GM10248 (cell line): ENCODE data around the gene SEC24C.
"Not testable (repeated sequence)": the region's sequence is repeated elsewhere in the genome, so short reads cannot be mapped to it uniquely, and the experiment has no call there.

Source experiments
- CTCF ChIA-PET: fragments of 300-600 bp; sonication (Branson Sonifier 250); formaldehyde crosslinking; extraction: SDS; loops from one replicate; lab custom pipeline; 2021; ENCODE audit warnings: antibody characterized with exemption; lab: Yijun Ruan, JAX
- POLR2A ChIA-PET: fragments of 350-650 bp; sonication (Branson Sonifier 250); formaldehyde crosslinking; extraction: SDS; loops from one replicate; lab custom pipeline; 2020; ENCODE audit warnings: antibody characterized with exemption; lab: Yijun Ruan, JAX
- DNase-seq: peaks from one replicate; pipeline ENCODE4 v3.0.0; 2012; ENCODE audit errors: extremely low spot score
- TF ChIP-seq, protein P1 (sequence below): IDR thresholded peaks from 2 replicates; pipeline ENCODE4 v1.5.1; 2012; ENCODE audit warnings: mild to moderate bottlenecking, low read depth; ENCODE audit errors: extremely low read depth, missing control alignments, control extremely low read depth

Gene SEC24C, protein sequence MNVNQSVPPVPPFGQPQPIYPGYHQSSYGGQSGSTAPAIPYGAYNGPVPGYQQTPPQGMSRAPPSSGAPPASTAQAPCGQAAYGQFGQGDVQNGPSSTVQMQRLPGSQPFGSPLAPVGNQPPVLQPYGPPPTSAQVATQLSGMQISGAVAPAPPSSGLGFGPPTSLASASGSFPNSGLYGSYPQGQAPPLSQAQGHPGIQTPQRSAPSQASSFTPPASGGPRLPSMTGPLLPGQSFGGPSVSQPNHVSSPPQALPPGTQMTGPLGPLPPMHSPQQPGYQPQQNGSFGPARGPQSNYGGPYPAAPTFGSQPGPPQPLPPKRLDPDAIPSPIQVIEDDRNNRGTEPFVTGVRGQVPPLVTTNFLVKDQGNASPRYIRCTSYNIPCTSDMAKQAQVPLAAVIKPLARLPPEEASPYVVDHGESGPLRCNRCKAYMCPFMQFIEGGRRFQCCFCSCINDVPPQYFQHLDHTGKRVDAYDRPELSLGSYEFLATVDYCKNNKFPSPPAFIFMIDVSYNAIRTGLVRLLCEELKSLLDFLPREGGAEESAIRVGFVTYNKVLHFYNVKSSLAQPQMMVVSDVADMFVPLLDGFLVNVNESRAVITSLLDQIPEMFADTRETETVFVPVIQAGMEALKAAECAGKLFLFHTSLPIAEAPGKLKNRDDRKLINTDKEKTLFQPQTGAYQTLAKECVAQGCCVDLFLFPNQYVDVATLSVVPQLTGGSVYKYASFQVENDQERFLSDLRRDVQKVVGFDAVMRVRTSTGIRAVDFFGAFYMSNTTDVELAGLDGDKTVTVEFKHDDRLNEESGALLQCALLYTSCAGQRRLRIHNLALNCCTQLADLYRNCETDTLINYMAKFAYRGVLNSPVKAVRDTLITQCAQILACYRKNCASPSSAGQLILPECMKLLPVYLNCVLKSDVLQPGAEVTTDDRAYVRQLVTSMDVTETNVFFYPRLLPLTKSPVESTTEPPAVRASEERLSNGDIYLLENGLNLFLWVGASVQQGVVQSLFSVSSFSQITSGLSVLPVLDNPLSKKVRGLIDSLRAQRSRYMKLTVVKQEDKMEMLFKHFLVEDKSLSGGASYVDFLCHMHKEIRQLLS

DNA sequence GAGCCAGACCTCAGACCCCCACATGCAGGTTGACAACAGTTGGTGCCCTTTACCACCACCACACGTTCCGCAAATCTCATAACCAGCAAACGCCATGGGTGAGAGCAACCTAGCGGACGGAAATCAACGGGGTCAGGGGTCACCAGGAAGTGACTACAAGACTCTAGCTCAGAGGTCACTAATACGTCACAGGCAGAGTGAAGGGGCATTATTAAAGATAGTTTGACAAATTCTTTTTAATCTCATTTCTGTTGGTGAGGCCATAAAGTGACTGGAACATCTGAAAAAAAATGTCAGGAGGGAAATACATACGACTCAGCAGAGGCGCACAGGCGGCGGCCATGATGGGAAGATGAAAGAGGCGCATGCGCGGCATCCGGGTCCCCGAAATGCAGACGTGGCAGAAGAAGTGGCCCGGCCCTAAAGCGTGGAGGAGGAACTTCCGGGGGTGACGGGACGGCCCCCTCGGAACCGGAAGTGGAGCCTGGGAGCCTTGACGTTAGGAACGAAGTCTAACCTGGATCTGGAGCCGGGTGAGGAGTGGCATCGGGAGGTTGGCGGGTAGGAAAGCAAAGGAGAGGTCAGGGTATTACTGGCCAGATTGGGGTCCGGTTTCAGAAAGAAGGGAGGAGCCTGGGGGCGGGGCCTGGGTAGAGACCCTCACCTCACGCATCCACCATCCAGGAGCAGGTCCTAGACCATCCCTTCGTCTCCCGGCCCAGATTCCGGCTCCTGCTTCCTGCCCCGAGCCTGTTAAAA is at the start of gene SEC24C:
TSS of gene SEC24C (plus strand) at position 468 of the 759 bp plus-strand sequence. CDS start 2,461 bp downstream, outside the sequence.
- CTCF ChIA-PET: interaction anchor here (0.6 to 3.9 kb wide), 5 partner anchors 11 to 215 kb away, joined by 3 to 16 read pairs (median 3); no protein-coding TSS in a partner anchor
- peak; percentile 94 for DNase-seq
- POLR2A ChIA-PET: interaction anchor here (0.9 to 1.5 kb wide), 3 partner anchors 13 to 35 kb away, joined by 3 to 6 read pairs (median 4); a partner anchor contains a TSS
- TF ChIP-seq, protein P1, sequence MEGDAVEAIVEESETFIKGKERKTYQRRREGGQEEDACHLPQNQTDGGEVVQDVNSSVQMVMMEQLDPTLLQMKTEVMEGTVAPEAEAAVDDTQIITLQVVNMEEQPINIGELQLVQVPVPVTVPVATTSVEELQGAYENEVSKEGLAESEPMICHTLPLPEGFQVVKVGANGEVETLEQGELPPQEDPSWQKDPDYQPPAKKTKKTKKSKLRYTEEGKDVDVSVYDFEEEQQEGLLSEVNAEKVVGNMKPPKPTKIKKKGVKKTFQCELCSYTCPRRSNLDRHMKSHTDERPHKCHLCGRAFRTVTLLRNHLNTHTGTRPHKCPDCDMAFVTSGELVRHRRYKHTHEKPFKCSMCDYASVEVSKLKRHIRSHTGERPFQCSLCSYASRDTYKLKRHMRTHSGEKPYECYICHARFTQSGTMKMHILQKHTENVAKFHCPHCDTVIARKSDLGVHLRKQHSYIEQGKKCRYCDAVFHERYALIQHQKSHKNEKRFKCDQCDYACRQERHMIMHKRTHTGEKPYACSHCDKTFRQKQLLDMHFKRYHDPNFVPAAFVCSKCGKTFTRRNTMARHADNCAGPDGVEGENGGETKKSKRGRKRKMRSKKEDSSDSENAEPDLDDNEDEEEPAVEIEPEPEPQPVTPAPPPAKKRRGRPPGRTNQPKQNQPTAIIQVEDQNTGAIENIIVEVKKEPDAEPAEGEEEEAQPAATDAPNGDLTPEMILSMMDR: no peak

DNA sequence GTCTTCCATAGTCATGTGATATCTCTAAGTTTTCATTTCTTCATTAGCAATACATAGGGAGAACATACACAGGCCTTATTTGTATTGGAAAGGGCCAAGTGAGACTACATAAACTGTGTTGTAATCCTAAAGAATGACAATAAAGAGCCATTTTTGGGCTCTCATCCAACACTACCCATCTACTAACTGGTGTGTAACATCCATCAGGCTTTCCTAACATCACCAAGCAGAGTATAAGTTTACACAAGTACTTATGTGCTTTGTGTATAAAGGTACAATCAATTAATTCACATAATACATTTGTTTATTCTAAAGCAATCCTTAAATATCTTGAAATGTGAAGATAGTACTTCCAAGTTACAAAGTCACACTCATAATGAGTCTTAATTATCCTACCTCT is 48.9 kb upstream of the SEC24C start:
- CTCF ChIA-PET, DNase-seq, POLR2A ChIA-PET: not testable (repeated sequence)

DNA sequence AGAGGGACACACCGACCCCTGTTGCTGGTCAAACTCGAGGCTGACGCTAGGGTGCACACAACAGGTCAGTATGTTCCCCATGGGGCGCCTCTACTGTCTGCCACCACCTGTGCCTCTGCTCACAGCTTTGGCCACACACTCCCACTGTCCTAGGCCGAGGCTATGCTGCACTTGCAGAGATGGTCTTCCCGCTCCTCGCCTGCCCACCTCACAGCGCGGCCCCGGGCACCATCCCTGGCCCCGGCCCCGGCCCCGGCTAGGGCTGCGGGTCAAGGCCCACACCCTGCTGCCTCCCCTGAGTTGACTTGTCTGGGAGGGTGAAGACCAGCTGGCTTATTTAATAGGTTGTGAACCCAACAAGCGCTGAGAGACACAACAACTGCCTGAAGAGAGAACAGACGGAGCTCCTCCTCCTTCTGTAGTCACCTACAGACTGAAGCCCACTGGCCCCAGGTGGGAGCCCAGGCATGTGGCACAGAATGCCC is 46.5 kb upstream of the SEC24C start, which contains the start of gene AGAP5:
TSS of gene AGAP5 (minus strand) at position 435 of the 485 bp plus-strand sequence. CDS start at position 81, 354 bp downstream.
- POLR2A ChIA-PET, CTCF ChIA-PET, DNase-seq: not testable (repeated sequence)

DNA sequence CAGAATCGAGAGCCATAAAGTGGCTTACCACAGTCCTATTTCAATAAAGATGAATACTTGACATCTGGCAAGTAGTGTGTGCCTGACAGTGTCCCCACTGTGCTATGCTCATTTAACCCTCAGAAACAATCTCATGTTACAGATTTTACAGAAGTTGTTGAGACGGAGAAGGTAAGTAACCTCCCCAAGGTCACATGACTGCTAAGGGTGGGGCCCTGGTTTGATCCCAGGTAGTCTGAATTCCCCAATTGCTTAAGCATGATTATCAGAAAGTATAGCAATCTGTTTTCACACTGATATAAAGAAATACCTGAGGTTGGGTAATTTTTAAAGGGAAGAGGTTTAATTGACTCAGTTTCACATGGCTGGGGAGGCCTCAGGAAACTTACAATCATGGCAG is 45.4 kb upstream of the SEC24C start:
- POLR2A ChIA-PET, DNase-seq, CTCF ChIA-PET: not testable (repeated sequence)

DNA sequence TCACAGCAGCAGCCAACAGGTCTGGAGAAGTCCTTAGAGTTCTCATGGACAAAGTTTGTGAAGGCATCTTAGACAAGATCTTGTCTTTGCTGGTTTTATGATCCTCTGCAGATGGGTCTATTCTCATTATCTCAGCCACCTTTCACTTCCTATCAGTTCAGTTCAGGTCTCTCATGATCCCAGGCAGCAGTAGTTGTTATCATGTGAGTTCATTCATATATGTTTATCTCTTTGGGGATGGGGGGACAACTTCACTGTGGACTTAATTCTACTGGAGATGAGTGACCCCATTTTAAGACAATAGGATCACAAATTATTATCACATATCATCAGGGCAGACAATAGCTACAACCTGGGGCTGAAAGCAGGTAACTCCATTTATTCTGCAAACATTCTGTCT is 40.2 kb upstream of the SEC24C start:
- POLR2A ChIA-PET, CTCF ChIA-PET, DNase-seq: not testable (repeated sequence)

DNA sequence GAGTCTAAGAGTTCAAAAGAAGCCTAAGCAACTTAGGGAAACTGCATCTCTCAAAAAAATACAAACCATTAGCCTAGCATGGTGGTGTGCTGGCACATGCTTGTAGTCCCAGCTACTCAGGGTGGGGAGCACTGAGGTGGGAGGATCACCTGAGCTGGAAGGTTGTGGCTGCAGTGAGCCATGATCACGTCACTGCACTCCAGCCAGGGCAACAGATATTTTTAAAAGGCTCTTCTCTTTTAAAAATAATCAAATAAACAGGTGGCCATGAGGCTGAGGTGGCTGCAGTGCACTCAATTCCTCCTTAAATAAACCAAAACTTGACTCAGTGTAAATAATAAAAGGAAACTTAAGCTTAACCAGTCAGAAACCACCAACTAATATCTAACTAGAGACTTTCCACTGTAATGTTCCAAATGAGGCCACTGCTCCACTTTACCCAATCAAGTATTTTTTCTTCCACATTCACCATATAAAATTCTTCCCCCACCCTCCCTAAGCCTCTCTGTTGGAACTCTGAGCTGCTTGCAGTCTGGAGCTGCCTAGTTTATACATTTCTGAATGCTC is 38.6 kb upstream of the SEC24C start:
- DNase-seq, CTCF ChIA-PET, POLR2A ChIA-PET: not testable (repeated sequence)

DNA sequence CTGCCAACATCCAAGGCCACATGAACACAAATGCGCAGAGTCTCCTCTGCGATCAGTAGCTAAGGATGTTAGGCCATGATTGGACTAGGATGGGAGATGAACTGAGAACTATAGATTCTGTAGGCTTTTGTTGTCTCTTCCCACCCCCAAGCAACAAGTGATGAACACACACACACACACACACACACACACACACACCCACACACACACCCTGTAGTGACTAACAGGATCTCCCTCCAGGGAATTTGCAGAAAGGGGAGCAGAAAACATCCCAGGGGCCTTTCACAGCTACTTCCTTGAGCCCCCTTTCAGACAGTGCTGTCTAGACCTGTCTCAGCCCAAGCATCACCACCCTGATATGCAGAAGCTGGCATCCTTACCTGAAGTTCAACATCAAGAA is 37.7 kb upstream of the SEC24C start:
- DNase-seq, POLR2A ChIA-PET, CTCF ChIA-PET: not testable (repeated sequence)

DNA sequence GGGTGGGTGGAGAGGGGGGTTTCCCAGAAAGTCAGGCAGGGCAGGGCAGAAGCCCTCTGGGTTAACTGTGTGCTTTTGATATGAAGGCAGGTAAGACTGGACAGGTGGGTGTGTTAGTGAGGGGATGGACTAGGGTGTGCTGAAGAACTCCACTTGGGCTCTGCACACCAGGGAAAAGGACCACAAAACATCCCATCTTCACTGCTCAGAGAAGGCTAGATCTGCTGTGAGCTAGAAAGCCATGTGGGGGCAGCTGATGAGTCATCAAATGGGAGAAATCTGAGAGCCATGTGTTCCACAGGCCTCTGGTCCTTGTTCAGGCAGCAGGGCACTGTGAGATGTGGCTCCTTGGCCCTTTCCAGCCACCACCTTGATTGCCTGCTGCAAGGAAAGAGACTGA is 36.5 kb upstream of the SEC24C start:
- POLR2A ChIA-PET, DNase-seq: not testable (repeated sequence)
- CTCF ChIA-PET: interaction anchor here (1.0 kb wide), 1 partner anchor 10 kb away, joined by 3 read pairs; no protein-coding TSS in a partner anchor

DNA sequence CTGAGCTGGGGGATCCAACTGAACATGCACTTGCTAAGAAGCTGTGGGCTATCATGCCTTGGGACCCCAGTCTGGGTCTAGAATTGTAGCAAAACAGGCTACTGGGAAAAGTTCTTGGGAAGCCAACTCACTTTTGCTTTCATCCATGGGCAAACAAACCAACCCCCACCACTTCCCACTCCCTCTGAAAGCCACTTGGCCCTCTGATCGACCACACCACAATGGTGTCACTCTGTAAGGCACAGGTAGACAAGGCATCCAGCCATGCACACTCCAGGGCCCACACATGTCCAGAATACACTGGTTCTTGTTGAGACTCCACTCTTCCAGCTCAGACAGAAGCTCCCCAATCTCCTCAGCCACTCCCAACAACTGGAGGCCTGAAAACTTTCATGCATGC is 36.0 kb upstream of the SEC24C start:
- DNase-seq, POLR2A ChIA-PET: not testable (repeated sequence)
- CTCF ChIA-PET: interaction anchor here (1.0 kb wide), 1 partner anchor 9 kb away, joined by 3 read pairs; no protein-coding TSS in a partner anchor

DNA sequence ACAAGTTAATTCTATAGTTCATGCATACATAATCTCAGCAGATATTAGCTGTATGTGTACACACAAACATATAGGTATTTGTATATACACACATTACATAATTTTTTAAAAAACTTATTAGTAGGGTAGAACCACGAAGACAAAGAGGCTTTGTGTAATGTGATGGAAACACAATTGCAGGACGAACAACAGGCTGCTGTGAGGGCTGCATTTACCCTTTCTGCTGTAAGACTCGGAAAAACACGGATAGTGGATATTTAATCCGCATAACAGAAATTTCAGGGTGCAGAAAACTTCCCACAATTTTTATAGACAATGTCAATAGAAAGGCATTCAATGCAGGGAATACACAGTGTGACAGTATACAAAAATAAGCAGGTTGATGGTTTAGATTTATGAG is 32.5 kb upstream of the SEC24C start:
- DNase-seq, POLR2A ChIA-PET, CTCF ChIA-PET: not testable (repeated sequence)

DNA sequence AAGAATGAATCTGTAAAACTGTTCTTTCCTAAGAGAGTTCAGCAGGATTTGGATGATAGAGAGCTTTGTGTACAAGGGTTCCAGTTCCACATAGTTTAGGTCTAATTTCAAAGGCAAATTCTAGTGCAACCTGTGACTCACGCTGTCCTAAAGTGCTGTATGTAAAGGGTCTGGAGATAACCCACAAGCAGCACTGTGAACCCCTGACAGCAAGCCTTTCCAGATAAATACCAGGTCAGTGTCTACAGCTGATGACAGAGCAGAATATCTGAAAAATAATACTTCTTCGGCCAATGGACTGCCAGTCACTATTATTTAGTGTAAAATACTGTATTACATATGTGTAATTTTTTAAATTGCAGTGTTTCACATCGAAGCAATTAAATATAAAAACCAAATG is 30.3 kb upstream of the SEC24C start:
- DNase-seq, CTCF ChIA-PET, POLR2A ChIA-PET: not testable (repeated sequence)

DNA sequence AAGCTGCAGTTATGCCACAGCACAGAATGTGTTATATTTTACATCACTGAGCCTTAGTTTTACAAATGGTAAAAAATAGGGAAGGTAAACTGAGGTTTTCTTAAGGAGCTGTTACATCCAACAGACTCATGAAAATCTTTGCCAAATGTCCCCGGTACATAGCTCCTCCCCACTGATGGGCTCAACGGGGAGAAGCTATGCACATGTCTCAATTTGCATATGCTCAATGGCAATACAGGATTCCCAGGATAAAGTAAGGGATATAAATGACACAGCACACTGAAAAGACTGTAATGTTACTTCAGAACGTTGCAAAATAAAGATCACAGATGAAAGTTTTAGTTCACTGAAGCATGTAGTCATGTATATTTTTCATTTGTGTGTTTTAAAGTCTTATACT is 29.7 kb upstream of the SEC24C start:
- POLR2A ChIA-PET, CTCF ChIA-PET, DNase-seq: not testable (repeated sequence)

DNA sequence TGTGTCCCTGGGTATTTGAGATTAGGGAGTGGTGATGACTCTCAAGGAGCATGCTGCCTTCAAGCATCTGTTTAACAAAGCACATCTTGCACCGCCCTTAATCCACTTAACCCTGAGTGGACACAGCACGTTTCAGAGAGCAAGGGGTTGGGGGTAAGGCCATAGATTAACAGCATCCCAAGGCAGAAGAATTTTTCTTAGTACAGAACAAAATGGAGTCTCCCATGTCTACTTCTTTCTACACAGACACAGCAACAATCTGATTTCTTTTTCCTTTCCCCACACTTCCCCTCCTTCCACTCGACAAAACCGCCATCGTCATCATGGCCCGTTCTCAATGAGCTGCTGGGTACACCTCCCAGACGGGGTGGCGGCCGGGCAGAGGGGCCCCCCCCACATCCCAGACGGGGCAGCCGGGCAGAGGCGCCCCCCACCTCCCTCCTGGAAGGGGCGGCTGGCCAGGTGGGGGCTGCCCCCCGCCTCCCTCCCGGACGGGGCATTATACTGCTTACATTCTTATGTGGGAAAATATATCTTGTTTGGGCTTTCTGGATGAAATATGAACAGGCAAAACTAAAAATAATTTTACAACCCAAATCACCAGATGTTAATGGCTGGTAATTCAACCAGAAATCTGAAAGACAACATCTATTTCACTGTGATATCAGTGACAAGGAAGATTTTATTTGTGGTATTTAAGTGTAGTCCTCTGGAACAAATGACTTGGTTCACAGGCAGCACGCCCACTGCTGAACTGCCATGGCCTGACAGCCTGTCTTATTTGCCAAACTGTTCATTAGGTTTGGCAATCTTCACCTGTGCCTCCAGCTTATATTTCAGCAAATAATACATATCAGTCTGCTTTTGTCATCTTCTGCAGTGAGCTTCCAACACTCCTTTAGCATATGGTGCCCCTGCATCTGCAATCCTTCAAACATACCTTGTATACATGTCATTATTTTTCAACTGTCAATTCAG is 28.7 kb upstream of the SEC24C start:
- POLR2A ChIA-PET, DNase-seq, CTCF ChIA-PET: not testable (repeated sequence)
